ENCODE results near the gene HPGDS.
"Not testable (repeated sequence)": the region's sequence is repeated elsewhere in the genome, so short reads cannot be mapped to it uniquely, and the experiment has no call there.

Gene HPGDS

GRCh38 chr4:94333866-94334265 lies 8.8 kb downstream of the HPGDS start:
- no peak overlapping the region for H3K4me3 ChIP-seq (replicated peaks in 1 of 2; ENCODE audit: low read depth in 2 of 2, low read length in 2 of 2)
- no peak for TF ChIP-seq CTCF (IDR thresholded peaks at IDR 0.05; ENCODE audit: low read depth, low read length)
- DNase-seq (ENCODE audit: low read depth in 2 of 2): no peak

GRCh38 chr4:94332983-94333590 lies 9.5 kb downstream of the HPGDS start:
- peak; percentile 20 to 33 for DNase-seq (ENCODE audit: low read depth in 2 of 2)
- TF ChIP-seq CTCF (IDR thresholded peaks at IDR 0.05; ENCODE audit: low read depth, low read length): peak; percentile 35
- no peak overlapping the region for H3K4me3 ChIP-seq (replicated peaks in 1 of 2; ENCODE audit: low read depth in 2 of 2, low read length in 2 of 2)

- TF ChIP-seq CTCF (IDR thresholded peaks at IDR 0.05; ENCODE audit: low read depth, low read length): no peak
- no peak overlapping the region for H3K4me3 ChIP-seq (replicated peaks in 1 of 2; ENCODE audit: low read depth in 2 of 2, low read length in 2 of 2)
- DNase-seq (ENCODE audit: low read depth in 2 of 2): no peak
Observed at GRCh38 chr4:94329933-94330332, 12.7 kb downstream of the HPGDS start.

GRCh38 chr4:94325835-94326234 lies 16.8 kb downstream of the HPGDS start:
- TF ChIP-seq CTCF (IDR thresholded peaks at IDR 0.05; ENCODE audit: low read depth, low read length): no peak
- no peak for DNase-seq (ENCODE audit: low read depth in 2 of 2)
- H3K4me3 ChIP-seq (replicated peaks in 1 of 2; ENCODE audit: low read depth in 2 of 2, low read length in 2 of 2): no peak overlapping the region

GRCh38 chr4:94319927-94320326 lies 22.7 kb downstream of the HPGDS start:
- not testable (repeated sequence) for H3K4me3 ChIP-seq (replicated peaks in 1 of 2; ENCODE audit: low read depth in 2 of 2, low read length in 2 of 2); DNase-seq (ENCODE audit: low read depth in 2 of 2)

GRCh38 chr4:94307231-94307871 lies 35.3 kb downstream of the HPGDS start:
- no peak for TF ChIP-seq CTCF (IDR thresholded peaks at IDR 0.05; ENCODE audit: low read depth, low read length)
- DNase-seq (ENCODE audit: low read depth in 2 of 2): peak in 1 of 2 donors; percentile 13
- no peak overlapping the region for H3K4me3 ChIP-seq (replicated peaks in 1 of 2; ENCODE audit: low read depth in 2 of 2, low read length in 2 of 2)

- peak; percentile 65 to 71 for DNase-seq (ENCODE audit: low read depth in 2 of 2)
- no peak overlapping the region for H3K4me3 ChIP-seq (replicated peaks in 1 of 2; ENCODE audit: low read depth in 2 of 2, low read length in 2 of 2)
- TF ChIP-seq CTCF (IDR thresholded peaks at IDR 0.05; ENCODE audit: low read depth, low read length): no peak
Observed at GRCh38 chr4:94306713-94307112, 35.9 kb downstream of the HPGDS start.

Data from cardiac fibroblast (primary cell).